Measurements from ENCODE around the gene TCF7L1.
"Not testable (repeated sequence)": the region's sequence is repeated elsewhere in the genome, so short reads cannot be mapped to it uniquely, and the experiment has no call there.

The TCF7L1 gene

DNA sequence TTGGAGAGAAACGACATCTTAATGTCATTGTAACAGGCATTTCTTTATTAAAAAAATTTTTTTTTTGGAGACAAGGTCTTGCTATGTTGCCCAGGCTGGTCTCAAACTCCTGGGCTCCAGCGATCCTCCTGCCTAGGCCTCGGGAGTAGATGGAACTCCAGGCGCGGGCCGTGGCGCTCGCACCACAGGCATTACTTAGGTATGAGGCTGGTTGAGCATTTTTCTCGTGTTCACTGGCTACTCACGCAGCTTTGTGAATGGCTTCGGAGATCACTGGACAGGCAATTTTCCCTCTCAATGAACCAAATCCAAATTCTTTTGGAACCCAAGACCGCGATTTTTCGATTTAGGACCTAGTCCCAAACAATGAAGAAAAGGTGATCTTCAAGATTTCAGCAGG, 795 bp upstream of the TCF7L1 start:
- no peak for DNase-seq (ENCODE audit: low read depth in 2 of 2)

DNA sequence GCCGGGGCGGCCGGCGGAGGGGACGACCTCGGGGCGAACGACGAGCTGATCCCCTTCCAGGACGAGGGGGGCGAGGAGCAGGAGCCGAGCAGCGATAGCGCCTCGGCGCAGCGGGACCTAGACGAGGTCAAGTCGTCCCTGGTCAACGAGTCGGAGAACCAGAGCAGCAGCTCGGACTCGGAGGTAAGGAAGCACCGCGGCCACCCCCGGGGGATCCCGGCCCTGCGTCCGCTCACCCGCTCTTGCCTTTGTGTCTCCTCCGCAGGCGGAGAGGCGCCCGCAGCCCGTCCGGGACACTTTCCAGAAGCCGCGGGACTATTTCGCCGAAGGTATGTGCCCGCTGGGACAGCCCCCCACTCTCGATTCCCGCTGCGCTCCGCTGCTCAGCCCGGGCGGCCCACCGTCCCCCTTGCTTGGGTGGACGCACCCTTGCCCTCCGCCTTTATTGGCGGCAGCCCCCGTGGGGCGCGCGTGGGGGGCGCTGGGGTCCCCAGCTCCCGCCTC, 611 bp downstream of the TCF7L1 start:
- no peak for DNase-seq (ENCODE audit: low read depth in 2 of 2)

DNA sequence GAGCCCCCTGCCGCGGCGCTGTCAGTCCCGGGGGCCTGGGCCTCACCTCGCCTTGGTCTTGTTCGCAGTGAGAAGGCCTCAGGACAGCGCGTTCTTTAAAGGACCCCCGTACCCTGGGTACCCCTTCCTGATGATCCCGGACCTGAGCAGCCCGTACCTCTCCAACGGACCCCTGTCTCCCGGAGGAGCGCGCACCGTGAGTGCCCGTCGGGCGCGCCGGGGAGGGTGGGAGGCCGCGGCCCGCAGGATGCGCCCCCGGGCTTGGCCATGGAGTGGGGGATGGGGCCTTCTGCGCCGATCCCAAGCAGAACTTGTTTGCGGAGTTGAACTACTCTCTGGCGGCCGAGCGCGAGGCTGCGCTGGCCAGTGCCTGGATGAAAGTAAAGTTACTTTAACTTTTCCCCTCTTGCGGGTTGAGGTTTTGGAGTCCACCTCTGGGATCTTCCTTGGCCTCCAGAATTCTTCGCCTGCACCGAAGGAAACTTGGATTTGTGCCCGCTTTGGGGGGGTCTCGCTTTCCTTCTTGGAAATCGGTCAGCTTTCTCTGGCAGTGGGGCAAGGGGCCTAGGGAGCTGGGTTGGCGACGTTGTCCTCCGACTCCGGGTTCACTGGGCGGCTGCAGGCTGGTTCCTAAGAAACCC, 1.2 kb downstream of the TCF7L1 start:
- no peak for DNase-seq (ENCODE audit: low read depth in 2 of 2)

DNA sequence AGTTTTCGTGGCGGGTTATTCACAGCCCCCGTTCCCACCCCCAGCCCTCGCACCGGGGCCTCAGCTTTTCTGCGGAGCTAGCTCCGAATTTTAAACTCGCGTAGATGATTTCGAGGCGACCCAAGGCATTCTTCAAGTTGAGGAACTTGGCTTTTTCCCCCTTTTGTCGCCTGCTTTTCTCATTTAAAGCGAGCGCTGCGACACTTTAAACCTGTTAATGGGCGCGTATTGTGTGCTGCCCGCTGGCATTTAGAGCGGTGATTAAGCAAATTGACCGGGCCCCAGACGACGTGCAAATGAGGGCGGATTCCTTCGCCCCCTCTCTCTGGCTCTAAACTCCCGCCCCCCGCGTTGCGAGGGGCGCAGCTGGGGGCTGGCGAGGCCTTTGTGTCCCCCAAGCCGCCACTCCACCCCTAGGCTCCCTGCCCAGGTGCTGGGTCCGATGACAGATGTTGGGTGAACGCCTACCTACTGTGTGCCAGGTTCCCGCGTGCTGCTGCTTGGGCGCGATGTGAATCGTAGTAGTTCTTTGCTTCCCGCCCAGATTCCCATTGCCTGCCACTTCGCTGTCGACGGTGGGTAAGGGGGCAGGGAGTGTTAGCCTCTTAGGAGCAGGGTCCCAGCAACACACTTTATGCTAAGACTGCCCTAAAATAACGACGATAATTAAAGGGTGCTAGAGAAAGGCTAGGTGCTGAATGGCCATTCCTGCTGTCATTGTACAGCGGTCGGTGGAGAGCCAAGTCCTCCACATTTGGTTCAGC, 1.9 kb downstream of the TCF7L1 start:
- no peak for DNase-seq (ENCODE audit: low read depth in 2 of 2)

DNA sequence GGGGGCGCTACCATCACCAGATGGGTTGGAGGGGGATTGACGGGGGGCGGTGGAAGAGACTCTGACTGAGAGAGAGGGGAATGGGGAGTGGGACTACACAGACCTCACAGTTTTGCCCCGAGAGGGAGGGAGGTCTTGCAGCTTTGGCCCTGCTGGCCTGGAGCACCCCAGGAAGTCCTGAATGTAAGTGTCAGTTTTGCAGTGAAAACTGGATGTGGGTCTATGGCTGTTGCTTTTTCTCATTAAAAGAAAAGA, 2.4 kb downstream of the TCF7L1 start:
- no peak for DNase-seq (ENCODE audit: low read depth in 2 of 2)

DNA sequence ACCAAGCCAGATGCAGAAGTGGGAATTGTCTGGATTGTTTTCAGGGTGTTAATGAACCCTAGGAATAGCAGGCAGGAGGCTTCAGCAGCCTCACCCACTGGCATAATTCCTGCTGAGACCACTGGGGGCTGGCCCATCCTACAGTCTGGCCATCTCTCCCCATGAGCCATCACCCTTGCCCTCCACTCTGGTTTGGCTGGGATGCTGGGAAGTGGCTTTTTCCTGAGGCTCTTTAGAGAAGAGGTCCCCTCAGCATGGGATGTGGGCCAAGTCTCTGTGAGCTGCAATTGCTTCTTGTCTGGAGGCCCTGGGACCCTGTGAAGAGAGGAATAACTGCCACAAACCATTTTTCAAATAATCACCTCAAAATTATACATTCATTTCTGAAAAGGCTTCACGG, 4.0 kb downstream of the TCF7L1 start:
- DNase-seq (ENCODE audit: low read depth in 2 of 2): no peak

DNA sequence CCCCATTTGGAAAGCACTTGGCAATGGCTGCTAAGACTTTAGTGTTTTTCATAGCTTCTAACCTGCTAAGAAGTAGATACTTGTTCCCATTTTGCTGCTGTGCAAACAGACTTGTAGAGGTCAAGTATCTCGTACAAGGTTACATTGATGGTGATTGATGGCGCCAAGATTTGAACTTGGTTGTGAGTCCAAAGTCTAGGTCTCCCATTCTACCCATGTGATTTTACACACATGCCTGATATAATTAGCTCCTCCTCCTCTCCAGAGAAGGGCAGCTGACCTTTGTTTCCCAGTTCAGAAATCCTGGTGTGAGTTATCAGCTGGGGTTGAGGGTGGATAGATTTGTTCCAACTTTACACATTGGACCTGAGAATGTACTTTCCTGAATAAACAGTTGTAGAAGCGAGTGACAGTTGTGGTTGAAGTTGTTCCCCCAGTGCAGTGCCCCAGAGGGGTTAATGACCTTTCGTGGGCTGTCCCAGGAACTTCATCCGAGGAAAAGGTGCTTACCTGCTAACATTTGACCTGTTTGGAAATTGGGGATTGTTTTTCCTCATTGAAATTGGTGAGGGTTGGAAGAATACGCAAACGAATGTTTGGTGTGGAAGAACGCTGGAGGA, 10.4 kb downstream of the TCF7L1 start:
- no peak for DNase-seq (ENCODE audit: low read depth in 2 of 2)

DNA sequence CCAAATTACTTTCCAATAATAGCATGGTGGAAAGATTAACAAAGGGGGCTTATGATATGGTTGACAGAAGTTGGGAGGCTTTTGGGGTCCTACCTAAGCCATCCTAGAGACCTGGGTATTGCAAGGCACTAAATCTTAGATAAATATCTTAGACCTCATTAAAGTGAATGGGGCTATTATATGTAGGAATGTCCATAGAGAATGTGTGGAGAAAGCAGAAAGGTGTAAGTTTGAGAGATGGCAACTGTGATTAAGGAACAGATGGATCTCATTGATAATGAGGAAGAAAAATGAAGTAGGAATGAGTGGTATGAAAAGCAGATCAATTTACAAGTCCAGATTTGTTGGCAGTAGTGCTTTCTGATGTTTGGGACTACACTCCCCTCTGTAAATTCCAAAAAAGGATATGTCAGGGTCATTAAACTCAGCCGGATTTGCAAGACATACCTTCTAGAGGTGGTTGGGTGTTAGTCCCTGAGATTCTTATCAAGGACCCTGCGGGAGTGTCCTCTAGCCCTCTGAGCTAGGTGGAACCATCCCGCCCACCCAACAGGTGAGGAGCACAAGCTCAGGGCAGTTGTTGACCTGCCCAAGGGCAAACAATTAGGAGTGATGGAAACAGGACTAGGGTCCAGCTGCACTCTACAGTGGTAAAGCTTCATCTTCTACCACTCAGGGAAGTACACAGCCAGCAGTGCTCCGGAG, 12.1 kb downstream of the TCF7L1 start:
- DNase-seq (ENCODE audit: low read depth in 2 of 2): no peak

DNA sequence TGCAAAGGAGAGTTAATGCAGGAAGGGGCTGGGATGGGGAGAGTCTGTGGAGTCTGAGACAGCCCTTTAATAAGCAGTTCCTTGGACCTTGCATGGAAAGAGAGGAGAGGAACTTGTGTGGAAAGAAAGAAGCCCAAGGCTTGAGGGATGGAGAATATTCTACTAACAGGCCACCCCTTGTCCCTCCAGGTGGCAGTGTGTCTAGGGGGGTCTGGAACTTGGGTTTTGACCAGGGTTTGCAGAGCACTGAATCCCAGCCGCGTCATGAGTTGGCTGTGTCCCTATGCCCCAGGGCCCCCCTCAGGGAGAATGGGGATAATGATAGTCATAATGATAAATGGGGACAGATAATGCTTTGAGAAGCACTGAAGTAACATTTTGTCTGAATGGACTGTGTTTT, 15.0 kb downstream of the TCF7L1 start:
- DNase-seq (ENCODE audit: low read depth in 2 of 2): no peak

DNA sequence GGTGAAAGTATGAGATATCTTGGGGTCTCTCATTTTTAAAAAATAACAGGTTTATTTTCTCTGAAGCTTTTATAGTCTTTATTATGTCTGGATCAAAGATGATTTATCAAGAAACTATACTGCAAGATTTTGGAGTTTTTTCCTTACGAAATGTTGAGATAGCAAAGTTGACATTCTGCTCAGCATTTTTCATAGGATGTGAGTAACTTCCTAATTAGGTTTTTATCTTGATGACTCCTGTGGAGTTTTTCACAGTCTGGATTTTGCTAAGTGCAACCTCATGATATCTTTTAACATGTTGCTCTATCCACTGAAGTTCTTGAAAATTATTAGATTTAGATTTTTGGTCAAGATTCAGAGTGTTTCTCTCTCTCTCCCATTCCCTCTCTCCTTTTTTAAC, 17.8 kb downstream of the TCF7L1 start:
- no peak for DNase-seq (ENCODE audit: low read depth in 2 of 2)

DNA sequence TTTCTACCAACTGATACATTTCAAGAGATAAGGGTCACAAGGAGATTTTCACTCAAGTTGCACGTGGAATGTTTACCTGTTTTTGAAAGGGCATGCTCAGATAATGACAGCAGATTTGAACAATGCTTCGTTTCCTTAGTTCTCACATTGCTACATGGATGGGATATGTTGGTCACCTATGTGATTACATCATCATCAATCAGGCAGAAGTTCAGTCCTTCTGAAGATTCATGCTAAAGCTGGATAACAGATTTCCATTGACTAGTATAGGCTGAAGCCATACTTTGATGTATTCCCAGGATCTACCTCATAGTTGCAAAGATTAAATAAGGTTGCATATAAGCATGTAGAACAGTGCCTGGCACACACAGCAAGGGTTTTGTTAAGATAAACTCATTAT, 19.7 kb downstream of the TCF7L1 start:
- no peak for DNase-seq (ENCODE audit: low read depth in 2 of 2)

DNA sequence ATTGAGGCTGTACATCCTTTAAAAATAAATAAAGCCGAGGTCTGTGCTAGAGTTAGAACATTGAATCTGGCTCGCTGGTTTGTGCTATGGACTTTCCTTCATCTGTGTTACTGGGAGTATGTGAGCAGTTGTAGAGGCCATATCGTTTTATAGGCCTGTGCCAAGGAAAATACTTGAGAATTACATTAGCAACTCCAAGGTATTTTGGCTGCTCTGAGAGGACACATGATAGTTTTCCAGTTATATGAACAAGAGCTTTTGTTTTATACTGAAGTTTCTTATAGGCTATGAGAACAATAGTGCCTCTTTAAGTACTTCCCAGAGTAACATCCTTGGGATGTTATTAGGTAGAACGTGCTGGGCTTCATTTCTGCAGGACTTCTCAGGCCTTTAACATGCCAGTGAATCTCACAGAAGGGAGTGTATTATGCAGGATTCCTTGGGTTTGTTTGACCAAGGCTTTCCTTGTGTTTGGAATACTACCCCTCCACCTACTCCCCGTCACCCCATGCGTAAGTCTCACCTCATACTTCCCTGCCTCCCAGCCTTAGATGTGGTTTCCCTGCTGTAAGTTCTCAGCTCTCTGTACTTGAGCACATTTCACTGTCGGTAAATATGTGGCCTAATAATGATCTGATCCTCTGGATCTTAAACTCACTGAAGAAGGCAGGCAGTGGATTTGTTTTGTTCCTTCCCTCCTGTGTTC, 21.0 kb downstream of the TCF7L1 start:
- DNase-seq (ENCODE audit: low read depth in 2 of 2): no peak

DNA sequence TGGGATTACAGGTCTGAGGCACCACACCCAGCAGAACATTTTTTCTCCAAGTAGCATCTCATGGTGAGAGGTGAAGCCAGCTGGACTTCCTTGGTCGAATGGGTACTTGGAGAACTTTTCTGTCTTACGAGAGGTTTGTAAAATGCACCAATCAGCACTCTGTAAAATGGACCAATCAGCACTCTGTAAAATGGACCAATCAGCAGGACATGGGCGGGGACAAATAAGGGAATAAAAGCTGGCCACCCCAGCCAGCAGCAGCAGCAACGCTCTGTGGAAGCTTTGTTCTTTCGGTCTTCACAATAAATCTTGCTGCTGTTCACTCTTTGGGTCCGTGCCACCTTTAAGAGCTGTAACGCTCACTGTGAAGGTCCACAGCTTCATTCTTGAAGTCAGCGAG, 21.9 kb downstream of the TCF7L1 start:
- not testable (repeated sequence) for DNase-seq (ENCODE audit: low read depth in 2 of 2)

DNA sequence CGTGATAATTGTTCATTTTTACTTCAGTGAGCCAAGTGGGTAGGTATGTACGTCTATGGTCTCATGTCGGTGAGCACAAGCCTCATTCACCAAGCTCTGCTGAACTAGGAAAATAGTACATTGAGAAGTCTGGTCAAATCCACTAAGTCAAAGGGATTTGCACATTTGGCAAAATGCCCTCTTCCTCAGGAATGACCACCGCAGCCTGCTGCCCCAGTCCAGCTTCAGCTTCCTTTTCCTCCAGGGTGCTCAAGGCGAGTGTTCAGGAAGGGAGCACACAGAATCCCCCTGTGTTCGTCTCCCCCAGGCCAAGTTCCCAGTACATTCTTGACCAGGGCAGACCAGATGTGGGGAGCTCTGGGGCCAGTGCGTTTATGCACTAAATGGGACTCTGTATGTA, 23.0 kb downstream of the TCF7L1 start:
- DNase-seq (ENCODE audit: low read depth in 2 of 2): no peak

DNA sequence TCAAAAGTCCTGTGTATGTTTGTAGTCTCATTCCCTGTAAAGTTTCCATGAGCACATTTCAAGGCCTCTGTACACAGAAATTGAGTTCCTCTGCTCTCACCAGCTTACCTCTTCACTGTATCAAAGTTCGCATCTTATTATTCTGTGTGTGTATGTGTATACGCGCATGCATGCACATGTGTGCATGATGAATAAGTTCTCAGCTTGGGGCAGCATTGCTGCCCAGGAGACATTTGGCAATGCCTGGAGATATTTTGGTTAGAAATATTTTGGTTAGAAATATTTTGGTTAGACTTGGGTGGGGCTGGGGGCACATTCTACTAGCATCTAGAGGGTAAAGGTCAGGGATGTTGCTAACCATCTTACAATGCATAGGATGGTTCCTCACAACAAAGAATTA, 23.4 kb downstream of the TCF7L1 start:
- DNase-seq (ENCODE audit: low read depth in 2 of 2): no peak

DNA sequence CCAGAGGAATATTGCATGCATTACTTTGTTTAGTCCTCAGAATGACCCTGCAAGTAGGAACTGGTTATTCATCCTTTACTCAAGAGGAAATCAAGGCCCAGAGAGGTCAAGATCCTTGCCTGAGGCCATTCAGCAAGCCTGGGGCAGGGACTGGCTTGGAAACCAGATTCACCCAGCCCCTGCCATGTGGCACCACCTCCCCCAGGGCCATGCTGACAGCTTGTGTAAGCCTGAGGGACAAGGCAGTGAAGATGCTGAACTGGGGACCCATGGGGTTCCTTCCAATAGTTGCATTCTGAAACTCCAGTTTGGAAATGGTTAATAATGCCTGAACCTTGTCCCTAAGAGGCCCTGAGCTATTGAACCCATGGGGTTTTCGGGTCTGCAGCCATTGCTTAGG, 24.2 kb downstream of the TCF7L1 start:
- DNase-seq (ENCODE audit: low read depth in 2 of 2): no peak

DNA sequence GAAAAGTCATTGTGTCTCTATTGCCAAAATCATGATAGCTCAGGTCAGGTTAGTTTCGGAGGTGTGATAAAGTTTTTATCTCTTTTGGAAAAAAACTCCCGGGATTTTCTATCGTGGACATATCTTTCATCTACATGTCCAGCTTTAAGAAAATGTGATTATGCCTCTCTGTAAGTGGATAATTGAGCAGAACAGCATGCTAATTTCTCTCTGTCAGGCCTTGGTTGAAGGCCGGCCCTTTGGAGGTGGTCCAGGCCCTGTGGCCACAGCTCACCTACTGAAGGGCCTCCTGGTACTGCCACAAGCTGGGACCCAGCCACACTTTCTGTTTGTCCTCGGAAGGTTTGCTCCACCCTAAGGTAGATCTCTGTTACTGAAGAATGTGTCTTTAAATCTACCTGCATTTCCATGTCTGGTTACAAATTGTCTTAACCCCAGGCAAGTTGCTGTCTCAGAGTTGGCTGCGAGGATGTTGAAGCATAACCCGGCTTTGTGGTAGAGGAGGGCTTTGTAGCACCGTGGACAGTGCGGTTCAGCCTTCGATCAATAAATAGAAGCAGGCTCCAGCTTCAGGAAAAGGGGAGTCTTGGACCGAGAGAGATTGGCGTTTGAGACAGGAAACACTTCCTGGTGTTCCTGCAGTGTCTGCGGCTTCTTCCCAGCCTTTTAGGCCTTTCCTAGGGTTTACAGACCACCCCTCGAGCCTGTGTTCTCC, 25.5 kb downstream of the TCF7L1 start:
- no peak for DNase-seq (ENCODE audit: low read depth in 2 of 2)

DNA sequence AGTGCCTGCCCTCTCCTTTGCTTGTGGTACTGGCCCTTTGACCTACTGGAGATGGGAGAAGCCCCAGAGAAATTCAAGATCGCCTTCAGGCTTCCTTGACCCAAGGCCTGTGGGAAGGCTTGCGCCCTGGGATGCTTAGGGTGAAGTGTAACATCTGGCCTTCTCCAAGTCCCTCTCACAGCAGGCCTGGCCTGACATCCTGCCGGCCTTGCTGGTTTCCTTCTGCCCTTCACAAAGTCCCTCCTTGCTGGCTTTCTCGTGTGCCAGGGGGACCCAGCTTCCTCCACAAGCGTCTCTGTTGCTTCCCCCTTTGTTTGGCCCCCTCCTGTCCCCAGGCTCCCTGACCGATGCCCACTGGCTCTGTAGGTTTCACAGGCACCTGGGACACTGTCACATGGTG, 26.4 kb downstream of the TCF7L1 start:
- no peak for DNase-seq (ENCODE audit: low read depth in 2 of 2)

DNA sequence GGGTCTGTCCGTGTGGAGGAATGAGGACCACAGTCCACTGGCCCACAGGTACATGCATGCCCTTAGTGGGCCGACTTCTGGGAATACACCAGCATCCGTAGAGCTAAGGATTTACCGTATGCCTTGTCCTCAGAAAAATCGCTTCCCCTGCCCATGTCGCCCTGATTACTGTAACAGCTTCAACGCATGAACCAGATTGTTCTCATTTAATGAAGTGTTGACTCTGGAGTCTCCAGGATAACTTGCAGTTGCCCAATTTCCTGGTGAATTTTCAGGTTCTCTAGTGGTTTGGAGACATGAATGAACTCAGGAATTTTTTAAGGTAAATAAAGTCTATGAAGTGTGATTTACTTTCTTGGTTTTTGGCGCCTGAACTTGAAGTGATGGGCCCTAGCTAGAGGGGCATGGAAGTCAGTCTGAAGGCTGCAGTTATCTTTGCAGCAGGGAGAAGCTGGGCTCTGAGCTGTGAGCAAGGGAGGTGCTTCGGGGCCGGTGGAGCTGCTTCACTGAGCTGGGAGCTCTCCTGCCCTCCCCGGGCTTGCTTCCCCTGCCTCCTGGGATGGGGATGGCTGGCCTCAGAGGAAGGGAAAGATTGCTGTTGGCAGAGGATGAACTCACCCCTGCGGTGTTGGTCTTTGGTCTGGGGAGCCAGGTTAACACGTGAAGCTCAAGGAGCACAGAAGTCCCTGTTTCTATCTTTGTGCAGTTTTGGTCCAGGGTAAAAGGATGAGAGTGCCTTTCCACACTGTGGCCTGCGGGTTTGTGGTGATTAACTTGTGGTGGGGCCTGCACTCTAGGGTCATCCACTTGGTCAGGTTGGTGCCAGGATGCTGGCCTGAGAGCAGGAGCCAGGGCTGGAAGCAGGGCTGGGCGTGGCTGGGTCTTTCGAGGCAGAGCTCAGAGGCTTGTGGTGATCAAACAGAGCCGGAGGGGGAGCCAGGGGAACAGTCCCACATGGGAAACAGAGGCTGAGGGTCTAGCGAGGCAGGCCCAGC, 28.1 kb downstream of the TCF7L1 start:
- DNase-seq (ENCODE audit: low read depth in 2 of 2): no peak

DNA sequence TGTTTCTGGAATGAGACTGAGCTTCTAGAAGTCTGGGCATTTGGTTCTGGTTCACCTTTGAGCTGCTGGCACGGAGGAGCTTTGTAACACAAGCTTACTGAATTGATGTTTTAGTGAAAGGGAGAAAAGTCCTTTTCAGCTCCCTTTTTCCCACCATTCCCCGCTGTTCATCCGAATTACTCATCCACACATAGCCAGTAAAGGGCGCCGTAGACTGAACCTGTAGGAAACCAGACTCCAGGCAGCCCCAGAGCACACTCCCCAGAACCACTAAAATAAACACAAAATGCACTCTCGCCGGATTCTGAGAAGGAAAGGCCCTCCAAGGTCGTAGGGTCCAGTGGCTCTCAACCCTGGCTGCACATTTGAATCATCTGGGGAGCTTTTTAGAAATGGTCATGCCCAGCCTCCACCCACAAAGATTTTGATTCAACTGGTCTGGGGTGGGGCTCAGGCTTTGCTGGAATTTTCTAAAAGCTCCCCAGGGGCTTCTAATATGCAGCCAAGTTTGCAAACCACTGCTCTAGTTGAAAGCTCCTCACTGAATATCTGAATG, 29.6 kb downstream of the TCF7L1 start:
- DNase-seq (ENCODE audit: low read depth in 2 of 2): no peak
